GM23338 (cell line): ENCODE measurements around the gene HLA-DMB. TPM values are rescaled to one million over a fixed set of nuclear protein-coding genes. Genes with fewer than 3 reads are reported as not detected.

Experiments
- ATAC-seq: fragments of 200-7000 bp; cut with Tn5 transposase; 3 replicates; pipeline ENCODE4 v1.9.1; 2020
- DNase-seq: peaks from one replicate; pipeline ENCODE4 v3.0.0-alpha.2; 2015; ENCODE audit warnings: low spot score
- H2AFZ ChIP-seq: fragments of 200-600 bp; sonication (generic); 2 replicates; pipeline ENCODE4 v1.8.0; 2016; ENCODE audit warnings: antibody characterized with exemption, mild to moderate bottlenecking, moderate library complexity
- H3F3A ChIP-seq: fragments of 200-600 bp; sonication (generic); replicated peaks from 2 replicates; pipeline ENCODE4 v1.8.0; 2017; ENCODE audit warnings: antibody characterized with exemption, mixed run types, low read depth
- H3K27ac ChIP-seq: fragments of 200-600 bp; sonication (generic); 2 replicates; pipeline ENCODE4 v1.6.1; 2016; ENCODE audit warnings: low read depth
- H3K27me3 ChIP-seq: fragments of 200-600 bp; sonication (generic); 2 replicates; pipeline ENCODE4 v1.8.0; 2016; ENCODE audit warnings: mild to moderate bottlenecking, mixed run types, moderate library complexity; ENCODE audit not compliant: insufficient read depth
- H3K36me3 ChIP-seq: fragments of 200-600 bp; sonication (generic); 2 replicates; pipeline ENCODE4 v1.8.0; 2016; ENCODE audit warnings: mild to moderate bottlenecking; ENCODE audit not compliant: insufficient read depth
- H3K4me1 ChIP-seq: fragments of 200-600 bp; sonication (generic); 2 replicates; pipeline ENCODE4 v1.8.0; 2016; ENCODE audit warnings: mild to moderate bottlenecking, moderate library complexity; ENCODE audit not compliant: insufficient read depth
- H3K4me2 ChIP-seq: fragments of 200-600 bp; sonication (generic); 2 replicates; pipeline ENCODE4 v1.7.1; 2017; ENCODE audit warnings: mixed run types
- H3K4me3 ChIP-seq: fragments of 200-600 bp; sonication (generic); 2 replicates; pipeline ENCODE4 v1.6.1; 2016; ENCODE audit warnings: mixed run types
- H3K79me2 ChIP-seq: fragments of 200-600 bp; sonication (generic); replicated peaks from 2 replicates; pipeline ENCODE4 v1.8.0; 2017; ENCODE audit warnings: mild to moderate bottlenecking; ENCODE audit not compliant: insufficient read depth
- H3K9me2 ChIP-seq: fragments of 200-600 bp; sonication (generic); 2 replicates; pipeline ENCODE4 v1.8.0; 2017; ENCODE audit not compliant: insufficient read depth
- H4K20me1 ChIP-seq: fragments of 200-600 bp; sonication (generic); replicated peaks from 2 replicates; pipeline ENCODE4 v1.8.0; 2017; ENCODE audit warnings: mild to moderate bottlenecking; ENCODE audit not compliant: insufficient read depth
- H3K27ac Mint-ChIP-seq: 2 replicates; pipeline ENCODE4 v1.8.0; 2020; ENCODE audit warnings: inconsistent platforms, mild to moderate bottlenecking, moderate library complexity, mixed read lengths
- H3K27me3 Mint-ChIP-seq: 3 replicates; pipeline ENCODE4 v1.8.0; 2022; ENCODE audit warnings: low read depth, mild to moderate bottlenecking, moderate library complexity, mixed read lengths, inconsistent platforms; ENCODE audit not compliant: insufficient read depth, poor library complexity
- H3K36me3 Mint-ChIP-seq: 3 replicates; pipeline ENCODE4 v1.8.0; 2021; ENCODE audit warnings: low read depth, mild to moderate bottlenecking, inconsistent platforms, moderate library complexity, mixed read lengths
- H3K4me1 Mint-ChIP-seq: 3 replicates; pipeline ENCODE4 v1.8.0; 2020; ENCODE audit warnings: mild to moderate bottlenecking, inconsistent platforms, mixed read lengths
- H3K4me3 Mint-ChIP-seq: 3 replicates; pipeline ENCODE4 v1.8.0; 2021; ENCODE audit warnings: moderate library complexity, mild to moderate bottlenecking, inconsistent platforms, mixed read lengths
- H3K9me3 Mint-ChIP-seq: 3 replicates; pipeline ENCODE4 v1.8.0; 2020; ENCODE audit warnings: moderate library complexity, mild to moderate bottlenecking, inconsistent platforms, mixed read lengths
- ETS1 ChIP-seq: IDR thresholded peaks from 2 replicates; pipeline ENCODE4 v1.6.1; 2016; ENCODE audit warnings: antibody characterized with exemption
- EZH2phosphoT487 ChIP-seq: fragments of 200-600 bp; sonication (generic); IDR thresholded peaks from one replicate; pipeline ENCODE4 v1.8.1; 2018; ENCODE audit warnings: antibody characterized with exemption; ENCODE audit not compliant: unreplicated experiment
- JUNB ChIP-seq: IDR thresholded peaks from one replicate; pipeline ENCODE4 v1.6.1; 2016; ENCODE audit warnings: antibody characterized with exemption; ENCODE audit not compliant: unreplicated experiment
- POLR2AphosphoS5 ChIP-seq: IDR thresholded peaks from 2 replicates; pipeline ENCODE4 v1.6.1; 2016; ENCODE audit warnings: antibody characterized with exemption, low read depth
- REST ChIP-seq: IDR thresholded peaks from one replicate; pipeline ENCODE4 v1.6.1; 2018; ENCODE audit warnings: antibody characterized with exemption; ENCODE audit not compliant: unreplicated experiment
- STAT1 ChIP-seq: IDR thresholded peaks from one replicate; pipeline ENCODE4 v1.6.1; 2016; ENCODE audit warnings: antibody characterized with exemption; ENCODE audit not compliant: unreplicated experiment
- ZNF114 ChIP-seq: fragments of 250-450 bp; sonication (Bioruptor Pico); IDR thresholded peaks from 2 replicates; pipeline ENCODE4 v1.5.0; 2020; ENCODE audit warnings: mild to moderate bottlenecking, moderate library complexity
- polyA plus RNA-seq: library from polyadenylated mRNA; unstranded; fragments of >200 nt; fragmentation: Nextera tagmentation; extraction: Ambion mirVana; gene quantifications from 2 replicates; pipeline ENCODE4 v1.2.1, GENCODE V29; 2016
- total RNA-seq: library from RNA; depleted of rRNA; stranded (reverse); fragments of >200 nt; shearing (Covaris generic); gene quantifications from 2 replicates; pipeline ENCODE4 v1.2.3, GENCODE V29; 2014
- TF ChIP-seq, protein P1 (sequence below), 2 experiments: fragments of 200-600 bp in 1 of 2; sonication (generic) in 1 of 2; conservative IDR thresholded peaks; 2 replicates each; pipeline versions ENCODE4 v1.5.1 to v1.6.1; 2016 to 2017; ENCODE audit warnings: antibody characterized with exemption in 2 of 2, low read depth in 2 of 2, mild to moderate bottlenecking in 2 of 2, moderate library complexity in 1 of 2

The HLA-DMB gene
- total and polyA plus RNA-seq, 2 experiments from 2014 or later: 0.70 to 1.6 TPM

GRCh38 chr6:32967151-32968091 lies 26.6 kb upstream of the HLA-DMB start:
- peak; percentile 73 for DNase-seq
- Mint-ChIP-seq H3K27ac (peak overlapping the region; percentile 60), H3K27me3 (peaks cover 28% of the 10 kb centered on the region), H3K4me1 (peaks cover 11% of the 10 kb centered on the region), H3K36me3 (peaks cover 29% of the 10 kb centered on the region), H3K9me3 (no peaks in the 10 kb centered on the region; the same call in 1 of the 3 replicates), H3K4me3 (peak overlapping the region; percentile 98)
- H3K9me2 ChIP-seq: no peaks in the 10 kb centered on the region
- H3K36me3 ChIP-seq: no peaks in the 10 kb centered on the region; the same call in 1 of the 2 replicates
- no peak for TF ChIP-seq STAT1
- TF ChIP-seq, protein P1, sequence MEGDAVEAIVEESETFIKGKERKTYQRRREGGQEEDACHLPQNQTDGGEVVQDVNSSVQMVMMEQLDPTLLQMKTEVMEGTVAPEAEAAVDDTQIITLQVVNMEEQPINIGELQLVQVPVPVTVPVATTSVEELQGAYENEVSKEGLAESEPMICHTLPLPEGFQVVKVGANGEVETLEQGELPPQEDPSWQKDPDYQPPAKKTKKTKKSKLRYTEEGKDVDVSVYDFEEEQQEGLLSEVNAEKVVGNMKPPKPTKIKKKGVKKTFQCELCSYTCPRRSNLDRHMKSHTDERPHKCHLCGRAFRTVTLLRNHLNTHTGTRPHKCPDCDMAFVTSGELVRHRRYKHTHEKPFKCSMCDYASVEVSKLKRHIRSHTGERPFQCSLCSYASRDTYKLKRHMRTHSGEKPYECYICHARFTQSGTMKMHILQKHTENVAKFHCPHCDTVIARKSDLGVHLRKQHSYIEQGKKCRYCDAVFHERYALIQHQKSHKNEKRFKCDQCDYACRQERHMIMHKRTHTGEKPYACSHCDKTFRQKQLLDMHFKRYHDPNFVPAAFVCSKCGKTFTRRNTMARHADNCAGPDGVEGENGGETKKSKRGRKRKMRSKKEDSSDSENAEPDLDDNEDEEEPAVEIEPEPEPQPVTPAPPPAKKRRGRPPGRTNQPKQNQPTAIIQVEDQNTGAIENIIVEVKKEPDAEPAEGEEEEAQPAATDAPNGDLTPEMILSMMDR (conservative IDR thresholded peaks at IDR 0.05; ENCODE audit: low read depth in 2 of 2): peak in 1 of 2 experiments; percentile 58
- TF ChIP-seq EZH2phosphoT487: no peak
- peaks cover 5% of the 10 kb centered on the region; the same call in 1 of the 2 replicates for H3K4me1 ChIP-seq
- H3K27ac ChIP-seq: 0 out of 2 replicates have a peak overlapping the region, but pooled peaks have one; percentile 100
- H3K27me3 ChIP-seq: no peaks in the 10 kb centered on the region
- H3F3A ChIP-seq: peaks cover 18% of the 10 kb centered on the region
- H4K20me1 ChIP-seq: peaks cover under 1% of the 10 kb centered on the region
- 0 out of 2 replicates have a peak overlapping the region, but pooled peaks have one; percentile 21 for H2AFZ ChIP-seq
- peaks cover 35% of the 10 kb centered on the region for H3K79me2 ChIP-seq
- ATAC-seq: peak; percentile 0; the same call in 2 of the 3 replicates
- H3K4me3 ChIP-seq: peak overlapping the region; percentile 99
- peak overlapping the region; percentile 100 for H3K4me2 ChIP-seq

DNA sequence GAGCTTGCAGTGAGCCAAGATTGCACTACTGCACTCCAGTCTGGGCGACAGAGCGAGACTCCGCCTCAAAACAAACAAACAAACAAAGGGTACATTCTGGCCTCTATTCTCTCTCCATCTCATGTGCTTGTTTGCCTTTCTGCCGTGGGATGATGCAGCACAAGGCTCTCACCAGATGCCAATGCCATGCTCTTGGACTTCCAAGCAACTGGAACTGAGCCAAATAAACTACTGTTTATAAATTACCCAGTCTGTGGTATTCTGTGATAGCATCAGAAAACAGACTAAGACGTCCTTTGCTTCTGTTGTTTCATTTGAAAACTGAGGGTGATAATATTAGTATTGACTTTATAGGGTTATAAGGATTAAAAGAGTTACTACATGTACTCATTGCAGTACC lies 23.9 kb upstream of the HLA-DMB start:
- Mint-ChIP-seq H3K4me1 (peaks cover 11% of the 10 kb centered on the region), H3K36me3 (peaks cover 6% of the 10 kb centered on the region), H3K27ac (no peak overlapping the region), H3K27me3 (peaks cover 5% of the 10 kb centered on the region), H3K9me3 (no peaks in the 10 kb centered on the region), H3K4me3 (no peak overlapping the region)
- TF ChIP-seq JUNB (no peak), POLR2AphosphoS5 (no peak), ZNF114 (no peak), ETS1 (no peak), REST (no peak), EZH2phosphoT487 (no peak), STAT1 (no peak)
- H2AFZ ChIP-seq: no peak overlapping the region
- H3F3A ChIP-seq: peaks cover 9% of the 10 kb centered on the region
- no peaks in the 10 kb centered on the region; the same call in none of the 2 replicates for H4K20me1 ChIP-seq
- no peak overlapping the region for H3K4me2 ChIP-seq
- ATAC-seq: no peak
- DNase-seq: no peak
- peaks cover 5% of the 10 kb centered on the region; the same call in 1 of the 2 replicates for H3K4me1 ChIP-seq
- H3K27ac ChIP-seq: no peak overlapping the region
- H3K27me3 ChIP-seq: no peaks in the 10 kb centered on the region
- peaks cover 21% of the 10 kb centered on the region for H3K79me2 ChIP-seq
- H3K4me3 ChIP-seq: no peak overlapping the region
- H3K9me2 ChIP-seq: no peaks in the 10 kb centered on the region
- H3K36me3 ChIP-seq: no peaks in the 10 kb centered on the region
